Loucy (cell line): ENCODE results near the gene CUL1.

Experiments used
- CTCF ChIP-seq: fragments of 200-600 bp; sonication (generic); conservative IDR thresholded peaks from 2 replicates; pipeline ENCODE4 v1.5.1; 2014; ENCODE audit warnings: mild to moderate bottlenecking, antibody characterized with exemption, low read length
- EZH2phosphoT487 ChIP-seq: fragments of 200-600 bp; IDR thresholded peaks from 2 replicates; pipeline ENCODE4 v1.6.1; 2018; ENCODE audit warnings: antibody characterized with exemption, mild to moderate bottlenecking, moderate library complexity, borderline replicate concordance

- no peak for TF ChIP-seq CTCF
- no peak for TF ChIP-seq EZH2phosphoT487
Measured at GRCh38 chr7:148688526-148688925, 10.2 kb upstream of the CUL1 start.
